Subcutaneous abdominal adipose tissue (tissue), 5 donors: ENCODE measurements around the gene UTS2R.

ENCODE experiments used
- H3K27ac ChIP-seq: one replicate; pipeline ENCODE4 v1.7.0; 2013; ENCODE audit warnings: low read depth, mild to moderate bottlenecking, inconsistent platforms, low read length, moderate library complexity
- H3K27me3 ChIP-seq, 5 donors: one replicate each; pipeline ENCODE4 v1.7.0; 2013; ENCODE audit warnings: low read length in 5 of 5, inconsistent platforms in 1 of 5; ENCODE audit not compliant: control insufficient read depth in 5 of 5, insufficient read depth in 4 of 5
- H3K36me3 ChIP-seq, 5 donors: one replicate each; pipeline ENCODE4 v1.7.0; 2013; ENCODE audit warnings: low read length in 5 of 5; ENCODE audit not compliant: control insufficient read depth in 5 of 5, insufficient read depth in 5 of 5
- H3K4me1 ChIP-seq, 5 donors: one replicate each; pipeline ENCODE4 v1.7.0; 2013; ENCODE audit warnings: low read length in 5 of 5, mild to moderate bottlenecking in 3 of 5, moderate library complexity in 1 of 5; ENCODE audit not compliant: control insufficient read depth in 5 of 5, insufficient read depth in 5 of 5
- H3K4me3 ChIP-seq, 5 donors: one replicate each; pipeline ENCODE4 v1.7.0; 2013; ENCODE audit warnings: low read length in 5 of 5, low read depth in 1 of 5
- H3K9ac ChIP-seq, 5 donors: one replicate each; pipeline ENCODE4 v1.7.0; 2013; ENCODE audit warnings: low read length in 5 of 5, mild to moderate bottlenecking in 4 of 5, moderate library complexity in 3 of 5
- H3K9me3 ChIP-seq, 5 donors: one replicate each; pipeline ENCODE4 v1.7.0; 2013; ENCODE audit warnings: low read length in 5 of 5; ENCODE audit not compliant: control insufficient read depth in 5 of 5
- donor health status: healthy.
- donor health status: healthy.
- donor health status: healthy.
- donor health status: healthy.
- donor health status: healthy.

The UTS2R gene

GRCh38 chr17:82399041-82399441 is 27.5 kb downstream of the UTS2R start:
- H3K9ac ChIP-seq = no peak overlapping the region
- H3K4me3 ChIP-seq = no peak overlapping the region
- H3K9me3 ChIP-seq = no peaks in the 10 kb centered on the region
- H3K27me3 ChIP-seq = no peaks in the 10 kb centered on the region
- peak overlapping the region; percentile 2 for H3K27ac ChIP-seq
- H3K36me3 ChIP-seq = peaks cover 0 to 18% (median 16%) of the 10 kb centered on the region in 5 donors
- peaks cover 4 to 27% (median 25%) of the 10 kb centered on the region in 5 donors for H3K4me1 ChIP-seq

- Histone ChIP-seq H3K4me1 (peaks cover 4 to 27% (median 25%) of the 10 kb centered on the region in 5 donors), H3K27ac (peak overlapping the region; percentile 2), H3K36me3 (peaks cover 0 to 20% (median 18%) of the 10 kb centered on the region in 5 donors), H3K9me3 (no peaks in the 10 kb centered on the region), H3K9ac (no peak overlapping the region), H3K4me3 (no peak overlapping the region), H3K27me3 (no peaks in the 10 kb centered on the region)
Measured at GRCh38 chr17:82399601-82400101, 28.1 kb downstream of the UTS2R start.

DNA sequence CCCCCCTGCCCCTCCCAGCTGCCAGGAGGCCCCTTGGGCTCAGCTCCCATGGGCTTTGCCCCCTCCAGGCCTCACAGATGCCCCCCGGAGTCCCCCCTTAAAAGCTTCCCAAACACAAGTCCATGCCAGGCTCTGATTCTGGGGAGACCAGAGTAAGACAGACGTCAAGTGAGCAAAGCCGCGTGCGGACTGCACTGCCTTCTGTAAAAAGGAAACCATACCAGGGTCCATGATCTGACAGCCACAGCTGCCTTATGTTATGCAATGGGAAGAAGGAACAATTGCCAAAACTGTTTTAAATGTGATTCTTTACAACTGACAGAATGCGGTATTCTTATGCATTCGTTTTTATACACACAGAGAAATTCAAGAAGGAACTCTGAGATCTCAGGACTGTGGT is 28.6 kb downstream of the UTS2R start:
- Histone ChIP-seq H3K9me3 (no peaks in the 10 kb centered on the region), H3K36me3 (peaks cover 0 to 19% (median 18%) of the 10 kb centered on the region in 5 donors), H3K9ac (no peak overlapping the region), H3K27me3 (no peaks in the 10 kb centered on the region), H3K27ac (no peak overlapping the region), H3K4me1 (peaks cover 4 to 27% (median 25%) of the 10 kb centered on the region in 5 donors), H3K4me3 (no peak overlapping the region)

DNA sequence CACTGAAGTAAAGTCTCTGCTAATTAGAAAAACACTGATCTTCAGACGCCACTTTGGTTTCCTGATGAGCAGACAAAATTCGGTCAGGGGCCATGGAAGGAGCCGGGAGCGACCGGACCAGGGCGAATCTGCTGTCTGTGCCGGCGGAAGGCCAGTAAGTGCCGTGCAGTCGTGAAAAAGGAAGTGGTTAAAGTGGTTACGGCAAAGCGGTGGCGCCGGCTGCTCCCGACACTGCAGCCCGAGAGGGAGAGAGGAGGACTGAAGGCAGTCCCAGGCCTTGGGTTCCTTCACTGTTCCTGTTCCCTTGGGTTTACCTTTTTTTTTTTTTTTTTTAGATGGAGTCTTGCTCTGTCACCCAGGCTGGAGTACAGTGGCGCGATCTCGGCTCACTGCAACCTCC is 29.3 kb downstream of the UTS2R start:
- H3K27ac ChIP-seq = no peak overlapping the region
- H3K4me1 ChIP-seq = peaks cover 4 to 27% (median 25%) of the 10 kb centered on the region in 5 donors
- no peak overlapping the region for H3K4me3 ChIP-seq
- H3K36me3 ChIP-seq = peaks cover 0 to 19% (median 18%) of the 10 kb centered on the region in 5 donors
- H3K27me3 ChIP-seq = no peaks in the 10 kb centered on the region
- no peak overlapping the region for H3K9ac ChIP-seq
- H3K9me3 ChIP-seq = no peaks in the 10 kb centered on the region

DNA sequence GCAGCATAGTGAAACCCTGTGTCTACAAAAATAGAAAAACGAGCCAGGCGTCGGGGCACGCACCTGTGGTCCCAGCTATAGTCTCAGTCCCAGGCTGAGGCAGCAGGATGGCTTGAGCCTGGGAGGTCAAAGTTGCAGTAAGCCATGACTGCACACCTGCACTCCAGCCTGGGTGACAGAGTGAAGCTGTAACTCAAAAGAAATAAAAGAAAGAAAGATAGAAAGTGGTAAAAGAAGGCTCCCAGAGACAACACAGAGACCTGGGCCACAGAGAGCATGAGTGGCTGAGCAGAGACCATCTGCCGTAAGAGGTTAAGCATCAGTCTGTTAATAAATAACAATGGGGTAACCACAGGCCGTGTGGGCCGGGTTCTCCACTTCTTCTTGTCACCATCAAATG is 31.3 kb downstream of the UTS2R start:
- Histone ChIP-seq H3K27me3 (no peaks in the 10 kb centered on the region), H3K9ac (no peak overlapping the region), H3K27ac (no peak overlapping the region), H3K9me3 (no peaks in the 10 kb centered on the region), H3K36me3 (peaks cover 0 to 29% (median 19%) of the 10 kb centered on the region in 5 donors), H3K4me3 (no peak overlapping the region), H3K4me1 (peaks cover 2 to 18% (median 14%) of the 10 kb centered on the region in 5 donors)

DNA sequence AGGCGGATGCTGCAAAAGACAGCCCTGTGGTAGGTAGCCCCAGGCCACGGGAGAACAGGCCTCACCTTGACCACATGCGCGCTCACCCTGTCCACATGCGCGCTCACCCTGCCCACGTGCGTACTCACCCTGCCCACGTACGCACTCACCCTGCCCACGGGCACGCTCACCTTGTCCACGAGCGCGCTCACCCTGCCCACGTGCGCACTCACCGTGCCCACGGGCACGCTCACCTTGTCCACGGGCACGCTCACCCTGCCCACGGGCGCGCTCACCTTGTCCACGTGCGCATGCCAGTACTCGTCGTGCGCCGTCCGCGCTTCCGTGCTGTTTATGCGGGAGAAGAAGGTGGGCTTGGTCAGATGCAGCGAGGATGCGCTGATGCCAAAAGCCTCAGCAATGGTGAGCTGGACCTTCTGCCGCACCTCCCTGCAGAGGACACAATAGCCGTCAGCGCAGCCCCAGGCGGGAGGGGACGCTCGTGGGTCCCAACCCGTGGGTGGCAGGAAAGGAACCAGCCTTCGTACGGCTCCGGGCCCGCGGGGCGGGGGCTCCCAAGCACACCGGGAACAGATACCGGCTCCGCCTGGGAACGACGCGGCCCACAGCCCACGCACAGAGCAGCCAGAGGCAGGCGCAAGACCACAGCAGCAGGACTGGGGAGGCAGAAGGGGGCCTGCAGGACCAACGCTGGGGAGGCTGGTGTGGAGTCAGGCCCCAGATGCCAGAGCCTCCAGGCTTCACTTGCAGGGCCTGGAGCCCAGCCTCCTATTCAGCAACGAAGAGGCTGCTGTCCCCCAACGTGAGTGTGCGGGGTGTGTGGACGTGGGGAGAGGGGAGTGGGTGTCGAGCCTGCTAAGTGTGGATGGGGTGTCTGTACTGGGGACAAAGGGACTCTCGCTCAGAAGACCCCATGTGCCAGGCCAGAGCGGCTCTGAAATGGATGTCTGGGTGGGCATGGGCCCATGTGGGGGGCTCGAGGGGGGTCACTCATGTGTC is 32.4 kb downstream of the UTS2R start:
- H3K27ac ChIP-seq = no peak overlapping the region
- no peaks in the 10 kb centered on the region for H3K9me3 ChIP-seq
- H3K9ac ChIP-seq = no peak overlapping the region
- peaks cover 0 to 35% (median 24%) of the 10 kb centered on the region in 5 donors for H3K36me3 ChIP-seq
- H3K27me3 ChIP-seq = no peaks in the 10 kb centered on the region
- H3K4me1 ChIP-seq = peaks cover 2 to 14% (median 13%) of the 10 kb centered on the region in 5 donors
- H3K4me3 ChIP-seq = no peak overlapping the region

- no peak overlapping the region for H3K27ac ChIP-seq
- H3K9me3 ChIP-seq = no peaks in the 10 kb centered on the region
- no peak overlapping the region for H3K4me3 ChIP-seq
- peaks cover 0 to 3% (median 3%) of the 10 kb centered on the region in 5 donors for H3K4me1 ChIP-seq
- H3K27me3 ChIP-seq = no peaks in the 10 kb centered on the region
- H3K9ac ChIP-seq = no peak overlapping the region
- peaks cover 0 to 41% (median 27%) of the 10 kb centered on the region in 5 donors for H3K36me3 ChIP-seq
Measured at GRCh38 chr17:82405051-82405450, 33.5 kb downstream of the UTS2R start.

- Histone ChIP-seq H3K9me3 (no peaks in the 10 kb centered on the region), H3K4me1 (no peaks in the 10 kb centered on the region), H3K27me3 (no peaks in the 10 kb centered on the region), H3K36me3 (peaks cover 0 to 43% (median 30%) of the 10 kb centered on the region in 5 donors), H3K9ac (no peak overlapping the region), H3K27ac (no peak overlapping the region), H3K4me3 (no peak overlapping the region)
Measured at GRCh38 chr17:82406131-82406671, 34.6 kb downstream of the UTS2R start.

DNA sequence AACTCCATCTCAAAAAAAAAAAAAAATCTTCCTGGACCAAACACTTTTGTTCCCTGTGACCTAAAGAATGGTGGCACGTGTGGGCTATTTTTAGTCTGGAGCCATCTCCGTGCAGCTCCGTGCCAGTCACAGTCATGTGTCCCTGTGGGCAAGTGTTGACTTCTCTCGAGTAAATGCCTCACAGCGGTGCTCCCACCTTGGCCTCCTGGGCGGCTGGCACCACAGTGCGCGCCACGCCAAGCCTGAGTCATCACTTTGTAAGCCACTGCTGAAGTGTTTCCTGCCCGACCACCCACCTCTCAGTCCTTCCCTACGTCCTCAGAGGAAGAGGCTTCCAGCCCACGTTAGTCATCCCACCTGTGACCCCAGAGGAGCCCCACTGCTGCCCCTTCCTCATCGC is 35.7 kb downstream of the UTS2R start:
- Histone ChIP-seq H3K36me3 (peaks cover 0 to 46% (median 28%) of the 10 kb centered on the region in 5 donors), H3K4me3 (no peak overlapping the region), H3K27ac (no peak overlapping the region), H3K9ac (no peak overlapping the region), H3K27me3 (no peaks in the 10 kb centered on the region), H3K4me1 (no peaks in the 10 kb centered on the region), H3K9me3 (no peaks in the 10 kb centered on the region)
